DOHH2 (cell line): ENCODE data around the gene PRPH.

ENCODE experiments used
- H3F3A ChIP-seq: fragments of 200-600 bp; sonication (generic), shearing (Covaris generic); 2 replicates; pipeline ENCODE4 v1.6.0; 2016; ENCODE audit warnings: antibody characterized with exemption, mild to moderate bottlenecking; ENCODE audit not compliant: control insufficient read depth, insufficient read depth
- H3K27ac ChIP-seq: fragments of 200-600 bp; sonication (generic); 2 replicates; pipeline ENCODE4 v1.5.1; 2014; ENCODE audit warnings: low read depth, mild to moderate bottlenecking, low read length, moderate library complexity
- H3K27me3 ChIP-seq: fragments of 200-600 bp; sonication (generic); 2 replicates; pipeline ENCODE4 v1.6.1; 2014; ENCODE audit warnings: mild to moderate bottlenecking, low read length, mixed read lengths; ENCODE audit not compliant: control insufficient read depth
- H3K36me3 ChIP-seq: fragments of 200-600 bp; sonication (generic); 2 replicates; pipeline ENCODE4 v1.6.1; 2014; ENCODE audit warnings: mild to moderate bottlenecking, low read length, moderate library complexity, mixed read lengths; ENCODE audit not compliant: control insufficient read depth
- H3K4me1 ChIP-seq: fragments of 200-600 bp; sonication (generic); 2 replicates; pipeline ENCODE4 v1.6.1; 2014; ENCODE audit warnings: mild to moderate bottlenecking, low read length, mixed read lengths; ENCODE audit not compliant: control insufficient read depth
- H3K4me2 ChIP-seq: fragments of 200-600 bp; sonication (generic); 2 replicates; pipeline ENCODE4 v1.6.0; 2014; ENCODE audit warnings: mild to moderate bottlenecking, low read length, moderate library complexity
- H3K4me3 ChIP-seq: fragments of 200-600 bp; sonication (generic); 2 replicates; pipeline ENCODE4 v1.5.1; 2014; ENCODE audit warnings: mild to moderate bottlenecking, low read length, mixed read lengths
- H3K79me2 ChIP-seq: fragments of 200-600 bp; sonication (generic); 2 replicates; pipeline ENCODE4 v1.6.1; 2014; ENCODE audit warnings: mild to moderate bottlenecking, low read length, mixed read lengths; ENCODE audit not compliant: control insufficient read depth
- H3K9me2 ChIP-seq: fragments of 200-600 bp; sonication (generic); replicated peaks from 2 replicates; pipeline ENCODE4 v1.6.1; 2014; ENCODE audit warnings: mild to moderate bottlenecking, low read length, mixed read lengths; ENCODE audit not compliant: control insufficient read depth
- H3K9me3 ChIP-seq: fragments of 200-600 bp; sonication (generic); 2 replicates; pipeline ENCODE4 v1.6.1; 2014; ENCODE audit warnings: antibody characterized with exemption, low read length, mixed read lengths; ENCODE audit not compliant: control insufficient read depth, insufficient read depth
- H4K20me1 ChIP-seq: fragments of 200-600 bp; sonication (generic); 2 replicates; pipeline ENCODE4 v1.6.0; 2014; ENCODE audit warnings: low read depth, mild to moderate bottlenecking, antibody characterized with exemption, low read length, moderate library complexity; ENCODE audit not compliant: control insufficient read depth, insufficient read depth
- EZH2phosphoT487 ChIP-seq: fragments of 200-600 bp; sonication (generic); IDR thresholded peaks from 2 replicates; pipeline ENCODE4 v1.6.1; 2017; ENCODE audit warnings: borderline replicate concordance, mild to moderate bottlenecking, antibody characterized with exemption, low read length, moderate library complexity, mixed read lengths
- TF ChIP-seq, protein P1 (sequence below): fragments of 200-600 bp; sonication (generic); IDR thresholded peaks from one replicate; pipeline ENCODE4 v1.5.1; 2014; ENCODE audit warnings: antibody characterized with exemption, mild to moderate bottlenecking, low read depth, low read length; ENCODE audit not compliant: poor library complexity, severe bottlenecking

The PRPH gene

DNA sequence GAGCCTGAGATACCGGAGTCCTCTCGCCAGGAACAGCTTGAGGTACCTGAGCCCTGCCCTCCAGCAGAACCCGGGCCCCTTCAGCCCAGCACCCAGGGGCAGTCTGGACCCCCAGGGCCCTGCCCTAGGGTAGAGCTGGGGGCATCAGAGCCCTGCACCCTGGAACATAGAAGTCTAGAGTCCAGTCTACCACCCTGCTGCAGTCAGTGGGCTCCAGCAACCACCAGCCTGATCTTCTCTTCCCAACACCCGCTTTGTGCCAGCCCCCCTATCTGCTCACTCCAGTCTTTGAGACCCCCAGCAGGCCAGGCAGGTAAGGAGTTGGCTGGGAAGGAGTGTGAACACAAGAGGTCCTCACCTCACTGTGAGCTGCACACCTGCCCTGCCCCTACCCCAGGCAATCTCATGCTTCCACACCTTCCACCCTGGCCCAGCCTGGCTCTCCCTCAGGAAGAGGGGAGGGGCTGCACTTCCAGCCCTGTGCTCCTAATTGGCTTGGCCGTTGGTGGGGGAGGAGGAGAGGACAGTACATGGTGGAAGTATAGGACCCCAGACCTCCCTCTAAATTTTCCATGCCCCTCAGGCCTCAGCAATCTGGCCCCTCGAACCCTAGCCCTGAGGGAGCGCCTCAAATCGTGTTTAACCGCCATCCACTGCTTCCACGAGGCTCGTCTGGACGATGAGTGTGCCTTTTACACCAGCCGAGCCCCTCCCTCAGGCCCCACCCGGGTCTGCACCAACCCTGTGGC, 35.9 kb downstream of the PRPH start:
- peaks cover 2% of the 10 kb centered on the region; the same call in 1 of the 2 replicates for H3F3A ChIP-seq
- TF ChIP-seq, protein P1, sequence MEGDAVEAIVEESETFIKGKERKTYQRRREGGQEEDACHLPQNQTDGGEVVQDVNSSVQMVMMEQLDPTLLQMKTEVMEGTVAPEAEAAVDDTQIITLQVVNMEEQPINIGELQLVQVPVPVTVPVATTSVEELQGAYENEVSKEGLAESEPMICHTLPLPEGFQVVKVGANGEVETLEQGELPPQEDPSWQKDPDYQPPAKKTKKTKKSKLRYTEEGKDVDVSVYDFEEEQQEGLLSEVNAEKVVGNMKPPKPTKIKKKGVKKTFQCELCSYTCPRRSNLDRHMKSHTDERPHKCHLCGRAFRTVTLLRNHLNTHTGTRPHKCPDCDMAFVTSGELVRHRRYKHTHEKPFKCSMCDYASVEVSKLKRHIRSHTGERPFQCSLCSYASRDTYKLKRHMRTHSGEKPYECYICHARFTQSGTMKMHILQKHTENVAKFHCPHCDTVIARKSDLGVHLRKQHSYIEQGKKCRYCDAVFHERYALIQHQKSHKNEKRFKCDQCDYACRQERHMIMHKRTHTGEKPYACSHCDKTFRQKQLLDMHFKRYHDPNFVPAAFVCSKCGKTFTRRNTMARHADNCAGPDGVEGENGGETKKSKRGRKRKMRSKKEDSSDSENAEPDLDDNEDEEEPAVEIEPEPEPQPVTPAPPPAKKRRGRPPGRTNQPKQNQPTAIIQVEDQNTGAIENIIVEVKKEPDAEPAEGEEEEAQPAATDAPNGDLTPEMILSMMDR: no peak
- TF ChIP-seq EZH2phosphoT487: no peak
- no peaks in the 10 kb centered on the region for H3K27me3 ChIP-seq
- H3K4me1 ChIP-seq: no peaks in the 10 kb centered on the region
- no peaks in the 10 kb centered on the region for H3K9me3 ChIP-seq
- 0 out of 2 replicates have a peak, but pooled peaks cover under 1% of the 10 kb centered on the region for H3K79me2 ChIP-seq
- H3K4me3 ChIP-seq: no peak overlapping the region
- no peaks in the 10 kb centered on the region for H4K20me1 ChIP-seq
- H3K27ac ChIP-seq: no peak overlapping the region
- no peaks in the 10 kb centered on the region for H3K9me2 ChIP-seq
- peaks cover 44% of the 10 kb centered on the region for H3K36me3 ChIP-seq
- no peak overlapping the region for H3K4me2 ChIP-seq

DNA sequence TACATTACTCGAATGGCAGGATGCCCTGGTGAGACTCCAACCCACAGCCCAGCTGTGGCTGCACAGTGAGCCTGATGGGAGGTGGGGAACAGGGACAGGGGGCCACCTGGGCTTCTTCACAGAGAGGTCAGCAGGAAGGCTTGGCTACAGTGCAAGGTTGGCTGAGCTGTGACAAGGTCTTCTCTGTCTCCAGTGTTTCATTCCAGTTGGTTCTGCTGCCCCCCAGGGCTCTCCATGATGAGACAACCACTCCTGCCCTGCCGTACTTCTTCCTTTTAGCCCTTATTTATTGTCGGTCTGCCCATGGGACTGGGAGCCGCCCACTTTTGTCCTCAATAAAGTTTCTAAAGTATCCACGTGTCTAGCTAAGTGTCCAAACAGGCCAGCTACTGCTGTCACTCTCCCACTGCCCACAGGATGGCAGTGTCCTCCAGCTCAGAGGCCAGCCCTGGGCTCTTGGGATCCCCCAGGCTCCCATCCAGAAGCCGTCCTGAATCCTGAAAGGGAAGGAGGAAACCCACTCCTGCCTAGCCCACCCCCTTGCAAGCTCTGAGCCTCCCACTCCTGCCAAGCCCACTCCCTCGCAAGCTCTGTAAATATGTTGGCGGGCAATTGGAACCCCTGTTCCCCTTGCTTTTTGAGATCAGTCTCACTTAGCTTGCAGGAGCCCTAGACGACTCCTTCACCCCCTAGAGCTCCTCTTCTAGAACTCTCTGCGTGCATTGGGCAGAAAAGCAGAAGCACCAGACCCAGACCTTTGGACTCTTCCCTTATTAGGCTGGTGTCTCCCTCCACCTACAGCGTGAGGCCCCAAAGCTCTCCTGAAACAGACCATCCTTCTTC, 36.7 kb downstream of the PRPH start:
- no peak for TF ChIP-seq EZH2phosphoT487
- TF ChIP-seq, protein P1: peak; percentile 63
- no peak overlapping the region for H3K27ac ChIP-seq

DNA sequence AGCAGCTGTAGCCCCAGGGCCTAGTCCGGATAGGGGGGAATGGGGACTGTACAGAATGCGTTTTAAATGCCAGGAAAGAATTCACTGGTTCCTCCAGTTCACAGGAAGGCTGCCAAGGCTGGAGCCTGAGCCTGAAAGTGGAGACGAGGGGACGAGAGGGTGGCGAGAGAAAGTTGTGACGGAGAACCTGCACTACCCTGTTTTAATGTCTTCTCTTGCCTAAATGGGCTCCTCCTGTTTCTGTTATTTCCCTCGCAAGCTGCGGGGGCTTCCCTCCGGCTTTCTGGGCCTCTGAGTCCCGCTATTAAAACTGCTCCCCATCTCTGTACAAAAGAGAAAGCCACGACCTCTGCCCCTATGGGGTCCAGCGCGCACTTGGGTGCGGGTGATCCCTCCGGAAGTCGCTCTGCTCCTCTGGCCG, 37.5 kb downstream of the PRPH start:
- Histone ChIP-seq H3K4me3 (no peak overlapping the region), H3F3A (peaks cover 2% of the 10 kb centered on the region; the same call in 1 of the 2 replicates), H3K36me3 (peaks cover 28% of the 10 kb centered on the region), H3K9me3 (no peaks in the 10 kb centered on the region), H3K79me2 (no peaks in the 10 kb centered on the region), H4K20me1 (no peaks in the 10 kb centered on the region), H3K27me3 (peaks cover 8% of the 10 kb centered on the region), H3K4me1 (peaks cover 7% of the 10 kb centered on the region), H3K4me2 (no peak overlapping the region), H3K9me2 (no peaks in the 10 kb centered on the region), H3K27ac (no peak overlapping the region)
- TF ChIP-seq, protein P1: no peak
- TF ChIP-seq EZH2phosphoT487: no peak

More for the DNA sequence above, 36.7 kb downstream of the PRPH start:
- H3K9me2 ChIP-seq: no peaks in the 10 kb centered on the region
- H3K27me3 ChIP-seq: 0 out of 2 replicates have a peak, but pooled peaks cover 1% of the 10 kb centered on the region
- H4K20me1 ChIP-seq: no peaks in the 10 kb centered on the region
- no peak overlapping the region for H3K4me3 ChIP-seq
- no peaks in the 10 kb centered on the region for H3K4me1 ChIP-seq
- H3F3A ChIP-seq: peaks cover 2% of the 10 kb centered on the region; the same call in 1 of the 2 replicates
- H3K4me2 ChIP-seq: no peak overlapping the region
- no peaks in the 10 kb centered on the region for H3K79me2 ChIP-seq
- no peaks in the 10 kb centered on the region for H3K9me3 ChIP-seq
- H3K36me3 ChIP-seq: peaks cover 36% of the 10 kb centered on the region
